ENCODE data around the gene RAB27A. TPM values are rescaled to one million over a fixed set of nuclear protein-coding genes. Genes with fewer than 3 reads are reported as not detected.

Gene RAB27A
- total and polyA plus RNA-seq, 2 of the 13 experiments (the other 11 are each of a cell fraction or from before 2014, with no cell fraction given), result 3.4 to 8.1 TPM

DNA sequence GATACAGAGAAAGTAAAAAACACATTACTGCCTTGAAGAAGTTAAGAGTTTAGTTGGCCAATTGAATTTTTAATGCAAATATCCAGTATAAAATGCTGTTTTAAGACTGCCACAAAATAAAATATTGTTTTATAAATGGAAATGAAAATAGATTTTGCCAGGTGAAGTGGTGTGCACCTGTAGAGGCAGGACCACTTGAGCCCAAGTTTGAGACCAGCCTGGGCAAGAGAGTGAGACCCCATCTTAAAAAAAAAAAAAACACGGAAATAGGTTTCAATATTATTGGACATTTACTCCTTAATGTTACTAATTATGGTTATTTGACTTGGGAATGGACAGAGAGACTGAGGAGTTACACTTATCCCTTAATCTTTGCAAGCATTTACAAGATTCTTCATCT lies 31.4 kb upstream of the RAB27A start (continued):
- no peak for TF ChIP-seq ZNF710 (CRISPR knock-in tag; IDR thresholded peaks at IDR 0.05; ENCODE audit: borderline replicate concordance)

GRCh38 chr15:55320238-55320550 lies 30.6 kb upstream of the RAB27A start:
- in situ Hi-C loops (cut with HindIII; ENCODE audit: extremely low pct_ligation_motif_present, low pct_unique_long_range_greater_than_20kb) (no loop called here), intact Hi-C loops (cut with micrococcal nuclease; ENCODE audit: unreplicated experiment) (no loop called here)
- Histone ChIP-seq H3K9ac (ENCODE audit: insufficient read depth, low read depth, low read length) (peak overlapping the region; percentile 34; the same call in 1 of the 2 replicates), H4K20me1 (ENCODE audit: insufficient read depth, low read length) (no peaks in the 10 kb centered on the region), H3K36me3 (replicated peaks in 1 of 2; ENCODE audit: control insufficient read depth in 1 of 2, insufficient read depth in 2 of 2, low read length in 2 of 2) (no peaks in the 10 kb centered on the region), H3K4me3 (replicated peaks in 1 of 3; ENCODE audit: insufficient read depth in 1 of 3, low read depth in 2 of 3, low read length in 3 of 3) (peak overlapping the region in 2 of 3 experiments; percentile 76 to 91; a peak in 2 of 6 replicates), H3K27ac (ENCODE audit: extremely low read length, insufficient read depth, low read length) (no peak overlapping the region), H3K79me2 (ENCODE audit: insufficient read depth, low read length) (peaks cover 24% of the 10 kb centered on the region), H2AFZ (ENCODE audit: low read length) (no peak overlapping the region), H3K27me3 (ENCODE audit: control insufficient read depth in 1 of 2, insufficient read depth in 2 of 2, low read length in 2 of 2) (no peaks in the 10 kb centered on the region), H3K9me3 (ENCODE audit: low read length) (no peaks in the 10 kb centered on the region), H3K4me1 (ENCODE audit: insufficient read depth, low read length) (peaks cover 21% of the 10 kb centered on the region), H3K4me2 (ENCODE audit: low read depth, low read length) (peak overlapping the region; percentile 65)
- BruUV-seq (replicated peaks), result no TSS peak
- ChIA-PET POLR2A (interaction anchor here (2.1 kb wide), 1 partner anchor 123 kb away, joined by 11 read pairs; the partner anchor contains the start of gene RSL24D1), CTCF (ENCODE audit: low intra/inter-chr PET ratio, low total read pairs) (no interaction called here)
- DNase-seq (ENCODE audit: low spot score) (no peak), FAIRE-seq (no peak), ATAC-seq (no peak)
- no peak for TF ChIP-seq RARG (CRISPR knock-in tag; IDR thresholded peaks at IDR 0.05; ENCODE audit: low read depth)
- no peak for TF ChIP-seq SP5 (CRISPR knock-in tag; IDR thresholded peaks at IDR 0.05; ENCODE audit: borderline replicate concordance, low read depth)
- no peak for TF ChIP-seq ZNF263 (CRISPR knock-in tag; IDR thresholded peaks at IDR 0.05)
- TF ChIP-seq ZNF777 (CRISPR knock-in tag; IDR thresholded peaks at IDR 0.05), result no peak
- no peak for TF ChIP-seq ZNF644 (CRISPR knock-in tag; IDR thresholded peaks at IDR 0.05; ENCODE audit: low read depth)
- no peak for TF ChIP-seq HDAC1 (CRISPR knock-in tag; IDR thresholded peaks at IDR 0.05)
- TF ChIP-seq XBP1 (CRISPR knock-in tag; IDR thresholded peaks at IDR 0.05), result no peak
- no peak for TF ChIP-seq ZNF709 (CRISPR knock-in tag; IDR thresholded peaks at IDR 0.05)
- TF ChIP-seq TFE3 (CRISPR knock-in tag; IDR thresholded peaks at IDR 0.05), result no peak
- no peak for TF ChIP-seq LBX2 (CRISPR knock-in tag; IDR thresholded peaks at IDR 0.05; ENCODE audit: borderline replicate concordance)
- TF ChIP-seq RBAK (CRISPR knock-in tag; IDR thresholded peaks at IDR 0.05), result no peak
- TF ChIP-seq ZNF547 (CRISPR knock-in tag; IDR thresholded peaks at IDR 0.05), result no peak
- 93% methylated on average over 2 of the region's 2 CpGs for WGBS (ENCODE audit: low lambda C conversion rate)
